IMR-90 (cell line): ENCODE data around the gene CTTN. TPM values are rescaled to one million over a fixed set of nuclear protein-coding genes. Genes with fewer than 3 reads are reported as not detected.

Experiments
- ATAC-seq: fragments of 200-7000 bp; cut with Tn5 transposase; 2 replicates; pipeline ENCODE4 v1.9.1; 2020; ENCODE audit warnings: low read depth, mild to moderate bottlenecking, moderate library complexity
- BruUV-seq: library from RNA; stranded (reverse); fragments of 400-500 nt; replicated peaks from 2 replicates; lab custom pipeline; 2021; lab: Mats Ljungman, UMichigan
- CTCF ChIA-PET: fragments of 300-600 bp; formaldehyde crosslinking; extraction: SDS; loops from one replicate; lab custom pipeline; 2021; ENCODE audit warnings: antibody characterized with exemption; lab: Yijun Ruan, JAX
- POLR2A ChIA-PET: fragments of 300-600 bp; sonication (Branson Sonifier 250); formaldehyde crosslinking; loops from one replicate; lab custom pipeline; 2022; ENCODE audit warnings: antibody characterized with exemption; ENCODE audit not compliant: unreplicated experiment; lab: Charles Lee
- DNase-seq: peaks from one replicate; pipeline ENCODE4 v3.0.0; 2013
- H2AFZ ChIP-seq: replicated peaks from 2 replicates; pipeline ENCODE3; 2013; ENCODE audit warnings: low read length, mild to moderate bottlenecking; ENCODE audit not compliant: poor library complexity
- H2AK5ac ChIP-seq: 2 replicates; pipeline ENCODE4 v1.6.1; 2013; ENCODE audit warnings: low read depth, low read length, inconsistent platforms
- H2AK9ac ChIP-seq: replicated peaks from 2 replicates; pipeline ENCODE3; 2013; ENCODE audit warnings: mild to moderate bottlenecking, low read depth, low read length, moderate library complexity; ENCODE audit not compliant: poor library complexity
- H2BK120ac ChIP-seq: 2 replicates; pipeline ENCODE4 v1.6.1; 2013; ENCODE audit warnings: low read depth, low read length, inconsistent platforms
- H2BK15ac ChIP-seq: 3 replicates; pipeline ENCODE4 v1.6.1; 2013; ENCODE audit warnings: low read depth, low read length, inconsistent platforms
- H2BK20ac ChIP-seq: 2 replicates; pipeline ENCODE4 v1.6.1; 2013; ENCODE audit warnings: low read depth, mild to moderate bottlenecking, inconsistent platforms, low read length, moderate library complexity
- H2BK5ac ChIP-seq: 2 replicates; pipeline ENCODE4 v1.6.1; 2013; ENCODE audit warnings: mild to moderate bottlenecking, low read depth, low read length, inconsistent platforms; ENCODE audit not compliant: poor library complexity, severe bottlenecking
- H3K14ac ChIP-seq: replicated peaks from 2 replicates; pipeline ENCODE4 v1.6.1; 2013; ENCODE audit warnings: low read depth, low read length, inconsistent platforms
- H3K18ac ChIP-seq: 2 replicates; pipeline ENCODE4 v1.6.1; 2013; ENCODE audit warnings: low read depth, low read length, control low read depth
- H3K23ac ChIP-seq: 2 replicates; pipeline ENCODE4 v1.6.1; 2013; ENCODE audit warnings: low read depth, low read length, inconsistent platforms
- H3K27ac ChIP-seq: 2 replicates; pipeline ENCODE4 v1.5.1; 2013; ENCODE audit warnings: mild to moderate bottlenecking, control low read depth, low read length; ENCODE audit not compliant: insufficient read depth
- H3K27me3 ChIP-seq: 2 replicates; pipeline ENCODE4 v1.6.1; 2013; ENCODE audit warnings: low read length; ENCODE audit not compliant: control insufficient read depth, insufficient read depth
- H3K36me3 ChIP-seq: 2 replicates; pipeline ENCODE4 v1.6.1; 2013; ENCODE audit warnings: low read length, mixed read lengths; ENCODE audit not compliant: control insufficient read depth, insufficient read depth
- H3K4ac ChIP-seq: 2 replicates; pipeline ENCODE4 v1.6.1; 2013; ENCODE audit warnings: low read depth, low read length, inconsistent platforms
- H3K4me1 ChIP-seq: 2 replicates; pipeline ENCODE4 v1.6.1; 2013; ENCODE audit warnings: low read length, mixed read lengths; ENCODE audit not compliant: control insufficient read depth, insufficient read depth
- H3K4me2 ChIP-seq: 2 replicates; pipeline ENCODE4 v1.6.1; 2013; ENCODE audit warnings: low read depth, mild to moderate bottlenecking, control low read depth, low read length, moderate library complexity
- H3K4me3 ChIP-seq: 2 replicates; pipeline ENCODE4 v1.5.1; 2013; ENCODE audit warnings: low read depth, mild to moderate bottlenecking, control low read depth, low read length, moderate library complexity; ENCODE audit not compliant: insufficient read depth
- H3K56ac ChIP-seq: 2 replicates; pipeline ENCODE4 v1.6.1; 2013; ENCODE audit warnings: low read length, inconsistent platforms; ENCODE audit not compliant: insufficient read depth; ENCODE audit errors: extremely low read depth
- H3K79me1 ChIP-seq, 2 experiments: 2 replicates each; pipeline ENCODE4 v1.6.1; 2013; ENCODE audit warnings: low read length in 2 of 2, inconsistent platforms in 1 of 2, low read depth in 1 of 2
- H3K9ac ChIP-seq: 2 replicates; pipeline ENCODE4 v1.6.1; 2013; ENCODE audit warnings: low read depth, low read length, control low read depth
- H3K9me1 ChIP-seq: 2 replicates; pipeline ENCODE4 v1.6.1; 2013; ENCODE audit warnings: low read length, inconsistent platforms; ENCODE audit not compliant: insufficient read depth
- H3K9me3 ChIP-seq: 2 replicates; pipeline ENCODE4 v1.6.1; 2013; ENCODE audit warnings: low read length; ENCODE audit not compliant: control insufficient read depth, insufficient read depth
- H4K20me1 ChIP-seq: 2 replicates; pipeline ENCODE4 v1.6.1; 2013; ENCODE audit warnings: low read length, inconsistent platforms; ENCODE audit not compliant: insufficient read depth
- H4K5ac ChIP-seq: 2 replicates; pipeline ENCODE4 v1.6.1; 2013; ENCODE audit warnings: mild to moderate bottlenecking, low read depth, low read length, control low read depth
- H4K8ac ChIP-seq, 2 experiments: 2 replicates each; pipeline ENCODE4 v1.6.1; 2013; ENCODE audit warnings: low read depth in 2 of 2, low read length in 2 of 2, control low read depth in 1 of 2, inconsistent platforms in 1 of 2
- H4K91ac ChIP-seq: 2 replicates; pipeline ENCODE4 v1.6.1; 2013; ENCODE audit warnings: low read depth, low read length, inconsistent platforms; ENCODE audit not compliant: insufficient read depth
- BHLHE40 ChIP-seq: fragments of 150-350 bp; IDR thresholded peaks from 2 replicates; pipeline ENCODE4 v1.6.1; 2016; ENCODE audit warnings: mild to moderate bottlenecking, low read depth, low read length
- CEBPB ChIP-seq: IDR thresholded peaks from 2 replicates; pipeline ENCODE4 v1.6.1; 2012; ENCODE audit warnings: low read depth, low read length, improper control_type of control experiment
- FOS ChIP-seq: fragments of 150-350 bp; IDR thresholded peaks from 2 replicates; pipeline ENCODE4 v1.6.1; 2016; ENCODE audit warnings: low read depth, low read length
- MAFK ChIP-seq: IDR thresholded peaks from 2 replicates; pipeline ENCODE4 v1.6.1; 2012; ENCODE audit warnings: low read depth, low read length, improper control_type of control experiment
- MXI1 ChIP-seq: IDR thresholded peaks from 2 replicates; pipeline ENCODE4 v1.6.1; 2012; ENCODE audit warnings: low read depth, mild to moderate bottlenecking, low read length, moderate library complexity, borderline replicate concordance
- NFE2L2 ChIP-seq: fragments of 150-350 bp; IDR thresholded peaks from 2 replicates; pipeline ENCODE4 v1.6.1; 2016; ENCODE audit warnings: low read depth, mild to moderate bottlenecking, low read length
- RAD21 ChIP-seq: IDR thresholded peaks from 2 replicates; pipeline ENCODE4 v1.6.1; 2012; ENCODE audit warnings: low read length, improper control_type of control experiment
- RCOR1 ChIP-seq: IDR thresholded peaks from 2 replicates; pipeline ENCODE4 v1.6.1; 2012; ENCODE audit warnings: mild to moderate bottlenecking, low read length, improper control_type of control experiment; ENCODE audit not compliant: insufficient replicate concordance
- RFX5 ChIP-seq: IDR thresholded peaks from 2 replicates; pipeline ENCODE4 v1.8.0; 2012; ENCODE audit warnings: low read depth, mild to moderate bottlenecking, low read length, moderate library complexity
- SMC3 ChIP-seq: fragments of 150-350 bp; IDR thresholded peaks from 2 replicates; pipeline ENCODE4 v1.6.1; 2016; ENCODE audit warnings: low read depth, mild to moderate bottlenecking, antibody characterized with exemption, low read length, moderate library complexity
- WGBS, 2 experiments: methylation state at CpG; one replicate each; pipeline versions ENCODE4 v1.1.5 to v1.1.7; 2013; ENCODE audit warnings: missing lambda C conversion rate in 2 of 2; ENCODE audit not compliant: insufficient read length in 1 of 2; ENCODE audit errors: extremely low coverage in 2 of 2; 5-methylcytosine and 5-hydroxymethylcytosine counted together
- dilution Hi-C: fragments of 300-500 bp; cut with HindIII; formaldehyde crosslinking; loops from one replicate; pipeline ENCODE4 v1.14.3; 2018; ENCODE audit warnings: low sequenced_read_pairs; ENCODE audit not compliant: unreplicated experiment
- in situ Hi-C: fragments of 300-500 bp; cut with MboI; formaldehyde crosslinking; loops from 3 replicates; pipeline ENCODE4 v1.14.3; 2019; ENCODE audit warnings: low sequenced_read_pairs, inconsistent platforms, mixed read lengths
- intact Hi-C: fragments of 100-400 bp; cut with micrococcal nuclease; formaldehyde crosslinking; loops from 2 replicates; pipeline ENCODE4 v1.10.0; 2022
- polyA plus RNA-seq, 3 experiments: library from polyadenylated mRNA; depleted of rRNA; stranded (reverse); fragments of >200 nt; gene quantifications; 2 replicates each; pipeline ENCODE4 v1.2.3, GENCODE V29; 2012; ENCODE audit warnings: low replicate concordance in 1 of 3
- total RNA-seq: library from RNA; depleted of rRNA; stranded (reverse); fragments of >200 nt; gene quantifications from 2 replicates; pipeline ENCODE4 v1.2.3, GENCODE V29; 2012
- TF ChIP-seq, protein P1 (sequence below): conservative IDR thresholded peaks from 2 replicates; pipeline ENCODE4 v1.5.1; 2012; ENCODE audit warnings: mild to moderate bottlenecking, low read depth, low read length, improper control_type of control experiment

Gene CTTN
- total and polyA plus RNA-seq, 2 of the 4 experiments (the other 2 are of a cell fraction) = 287 to 296 TPM

DNA sequence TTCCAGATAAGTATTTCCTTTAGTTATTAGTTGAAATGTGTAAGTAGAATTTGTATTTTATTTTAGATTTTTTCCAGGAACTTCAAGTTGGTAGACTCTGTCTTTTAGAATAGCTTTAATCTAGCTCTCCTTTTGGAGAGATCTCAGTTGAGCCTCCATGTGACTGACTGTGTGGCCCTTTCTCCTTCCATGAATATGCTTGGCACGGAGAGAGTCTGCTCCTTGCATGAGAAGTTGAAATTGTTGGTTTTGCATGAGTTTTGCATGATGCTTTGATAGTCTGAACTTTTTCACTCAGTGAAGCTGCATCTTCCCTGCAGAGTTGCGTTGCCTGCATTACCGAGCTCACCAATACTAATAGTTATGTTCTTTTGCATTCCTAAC lies 32.8 kb upstream of the CTTN start (continued):
- TF ChIP-seq RFX5 (no peak), NFE2L2 (no peak), BHLHE40 (no peak), FOS (no peak)

DNA sequence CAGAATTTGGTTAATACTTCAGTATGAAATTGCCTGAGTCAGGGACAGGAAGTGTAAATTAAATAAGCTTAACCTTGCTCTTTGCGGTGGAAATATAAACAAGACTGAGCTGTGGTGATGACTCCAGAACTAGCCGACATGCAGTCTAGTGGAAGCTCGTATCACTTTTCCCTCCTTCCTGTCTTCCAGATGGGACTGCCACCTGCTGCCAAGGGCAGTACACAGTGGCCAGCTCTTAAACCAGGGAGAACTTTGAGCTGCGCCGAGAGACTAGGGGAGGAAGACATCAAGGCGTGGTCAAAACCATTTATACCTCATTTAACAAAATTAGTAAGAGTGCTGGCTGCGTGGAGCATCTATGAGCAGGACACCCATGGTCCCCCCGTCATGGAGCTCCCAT lies 31.3 kb upstream of the CTTN start:
- H3K18ac ChIP-seq = no peak overlapping the region
- H3K4me1 ChIP-seq = peaks cover 7% of the 10 kb centered on the region
- ChIA-PET CTCF (interaction anchor here (0.8 kb wide), 1 partner anchor 86 kb away, joined by 3 read pairs; no protein-coding TSS in a partner anchor), POLR2A (no interaction called here)
- 0 out of 2 replicates have a peak overlapping the region, but pooled peaks have one; percentile 12 for H2AK5ac ChIP-seq
- no peak overlapping the region for H3K27ac ChIP-seq
- no peaks in the 10 kb centered on the region for H3K9me3 ChIP-seq
- in situ Hi-C loops = no loop called here
- no peak overlapping the region for H3K56ac ChIP-seq
- intact Hi-C loops = no loop called here
- H3K4me2 ChIP-seq = no peak overlapping the region
- dilution Hi-C loops = no loop called here
- peaks cover 22% of the 10 kb centered on the region for H4K20me1 ChIP-seq
- no peak overlapping the region for H2BK120ac ChIP-seq
- peak; percentile 93 for ATAC-seq
- H4K8ac ChIP-seq = no peak overlapping the region
- no peak overlapping the region for H3K23ac ChIP-seq
- peaks cover 10% of the 10 kb centered on the region; the same call in 1 of the 2 replicates for H3K9me1 ChIP-seq
- H3K36me3 ChIP-seq = peaks cover 21% of the 10 kb centered on the region
- H3K4me3 ChIP-seq = no peak overlapping the region
- peak; percentile 38; the same call in 1 of the 2 replicates for TF ChIP-seq FOS
- peak; percentile 76 for TF ChIP-seq BHLHE40
- TF ChIP-seq SMC3 = peak; percentile 27; the same call in 1 of the 2 replicates
- TF ChIP-seq RAD21 = peak; percentile 38; the same call in 1 of the 2 replicates
- TF ChIP-seq MAFK = peak; percentile 41
- no peak for TF ChIP-seq CEBPB
- peak; percentile 88 for TF ChIP-seq RCOR1
- no peak for TF ChIP-seq MXI1
- TF ChIP-seq, protein P1, sequence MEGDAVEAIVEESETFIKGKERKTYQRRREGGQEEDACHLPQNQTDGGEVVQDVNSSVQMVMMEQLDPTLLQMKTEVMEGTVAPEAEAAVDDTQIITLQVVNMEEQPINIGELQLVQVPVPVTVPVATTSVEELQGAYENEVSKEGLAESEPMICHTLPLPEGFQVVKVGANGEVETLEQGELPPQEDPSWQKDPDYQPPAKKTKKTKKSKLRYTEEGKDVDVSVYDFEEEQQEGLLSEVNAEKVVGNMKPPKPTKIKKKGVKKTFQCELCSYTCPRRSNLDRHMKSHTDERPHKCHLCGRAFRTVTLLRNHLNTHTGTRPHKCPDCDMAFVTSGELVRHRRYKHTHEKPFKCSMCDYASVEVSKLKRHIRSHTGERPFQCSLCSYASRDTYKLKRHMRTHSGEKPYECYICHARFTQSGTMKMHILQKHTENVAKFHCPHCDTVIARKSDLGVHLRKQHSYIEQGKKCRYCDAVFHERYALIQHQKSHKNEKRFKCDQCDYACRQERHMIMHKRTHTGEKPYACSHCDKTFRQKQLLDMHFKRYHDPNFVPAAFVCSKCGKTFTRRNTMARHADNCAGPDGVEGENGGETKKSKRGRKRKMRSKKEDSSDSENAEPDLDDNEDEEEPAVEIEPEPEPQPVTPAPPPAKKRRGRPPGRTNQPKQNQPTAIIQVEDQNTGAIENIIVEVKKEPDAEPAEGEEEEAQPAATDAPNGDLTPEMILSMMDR = 0 out of 2 replicates have a peak, but pooled peaks have one; percentile 23
- H3K9ac ChIP-seq = no peak overlapping the region
- no peaks in the 10 kb centered on the region for H3K27me3 ChIP-seq
- H2AFZ ChIP-seq = no peak overlapping the region
- H4K5ac ChIP-seq = no peak overlapping the region
- H3K4ac ChIP-seq = no peak overlapping the region
- no peak overlapping the region for H3K14ac ChIP-seq
- peaks cover 7 to 20% of the 10 kb centered on the region in 2 experiments; a peak in 3 of 4 replicates for H3K79me1 ChIP-seq
- H2BK20ac ChIP-seq = no peak overlapping the region
- no peak overlapping the region for H4K91ac ChIP-seq
- no CpG with 5 or more reads among the region's 8 CpGs for WGBS, 2 experiments
- no TSS peak for BruUV-seq
- H2BK5ac ChIP-seq = no peak overlapping the region
- DNase-seq = peak; percentile 88
- no peak overlapping the region for H2BK15ac ChIP-seq
- H2AK9ac ChIP-seq = no peak overlapping the region
